Measurements from ENCODE around the gene ZSCAN9. TPM values are rescaled to one million over a fixed set of nuclear protein-coding genes. Genes with fewer than 3 reads are reported as not detected.

Gene ZSCAN9
- total RNA-seq, 1 donor from 2014 or later, result 17.3 TPM

- DNase-seq (ENCODE audit: low spot score) (peak; percentile 87), ATAC-seq (peak; percentile 99)
- intact Hi-C loops (cut with DNase I), result no loop called here
These were observed 34.1 kb downstream of the ZSCAN9 start, which contains the start of gene NKAPL for GRCh38 chr6:28258877-28259777. Gene NKAPL, plus strand, starts transcription at chr6:28259297. Its CDS starts 75 bp downstream, at chr6:28259372.

GRCh38 chr6:28263922-28264321 is 38.8 kb downstream of the ZSCAN9 start:
- intact Hi-C loops (cut with DNase I), result no loop called here
- no peak for DNase-seq (ENCODE audit: low spot score)
- ATAC-seq, result no peak

GRCh38 chr6:28264834-28265401 is 39.8 kb downstream of the ZSCAN9 start:
- DNase-seq (ENCODE audit: low spot score) (no peak), ATAC-seq (no peak)
- intact Hi-C loops (cut with DNase I), result no loop called here

GRCh38 chr6:28266563-28266961 is 41.5 kb downstream of the ZSCAN9 start:
- intact Hi-C loops (cut with DNase I), result no loop called here
- ATAC-seq, result no peak
- no peak for DNase-seq (ENCODE audit: low spot score)

GRCh38 chr6:28266962-28267694 is 42.1 kb downstream of the ZSCAN9 start, which contains the start of gene ZSCAN26:
Gene ZSCAN26, plus strand, starts transcription at chr6:28267143. Its CDS starts 4,777 bp downstream, at chr6:28271920.
- DNase-seq (ENCODE audit: low spot score) (peak; percentile 88), ATAC-seq (peak; percentile 99)
- intact Hi-C loops (cut with DNase I), result no loop called here

GRCh38 chr6:28267695-28268059 is 42.6 kb downstream of the ZSCAN9 start:
- DNase-seq (ENCODE audit: low spot score), result no peak
- ATAC-seq, result no peak
- intact Hi-C loops (cut with DNase I), result no loop called here

GRCh38 chr6:28269492-28269891 is 44.4 kb downstream of the ZSCAN9 start:
- intact Hi-C loops (cut with DNase I), result no loop called here
- ATAC-seq, result no peak
- DNase-seq (ENCODE audit: low spot score), result no peak

- intact Hi-C loops (cut with DNase I), result no loop called here
- ATAC-seq (no peak), DNase-seq (ENCODE audit: low spot score) (no peak)
These were observed 49.8 kb downstream of the ZSCAN9 start for GRCh38 chr6:28274888-28275287.

- DNase-seq (ENCODE audit: low spot score) (no peak), ATAC-seq (no peak)
- intact Hi-C loops (cut with DNase I), result no loop called here
These were observed 52.7 kb downstream of the ZSCAN9 start for GRCh38 chr6:28277746-28278145.

GRCh38 chr6:28280595-28281287 is 55.7 kb downstream of the ZSCAN9 start:
- ATAC-seq (no peak), DNase-seq (ENCODE audit: low spot score) (no peak)
- intact Hi-C loops (cut with DNase I), result no loop called here

GRCh38 chr6:28281288-28282064 is 56.4 kb downstream of the ZSCAN9 start, which contains the start of gene PGBD1:
Gene PGBD1, plus strand, starts transcription at chr6:28281572. Its CDS starts 2,242 bp downstream, at chr6:28283814.
- intact Hi-C loops (cut with DNase I), result no loop called here
- DNase-seq (ENCODE audit: low spot score) (peak; percentile 73), ATAC-seq (peak; percentile 88)

GRCh38 chr6:28282926-28283325 is 57.9 kb downstream of the ZSCAN9 start:
- ATAC-seq, result no peak
- DNase-seq (ENCODE audit: low spot score), result no peak
- intact Hi-C loops (cut with DNase I), result no loop called here

Other genes with a start within 250 kb of the ZSCAN9 start
- gene ZNF165, start 144.7 kb upstream of the ZSCAN9 start, total RNA-seq, result 1.2 TPM
- 4.1 TPM for gene ZSCAN16, start 100.7 kb upstream of the ZSCAN9 start, total RNA-seq
- 31.9 TPM for gene ZKSCAN8, start 83.4 kb upstream of the ZSCAN9 start, total RNA-seq
- 5.4 TPM for gene ZKSCAN4, start 27.0 kb downstream of the ZSCAN9 start, total RNA-seq
- gene NKAPL, start 34.0 kb downstream of the ZSCAN9 start, total RNA-seq, result 2.9 TPM
- 19.3 TPM for gene ZSCAN26, start 41.9 kb downstream of the ZSCAN9 start, total RNA-seq
- 4.9 TPM for gene PGBD1, start 56.3 kb downstream of the ZSCAN9 start, total RNA-seq
- 17.4 TPM for gene ZSCAN31, start 110.9 kb downstream of the ZSCAN9 start, total RNA-seq
- gene ZKSCAN3, start 124.7 kb downstream of the ZSCAN9 start, total RNA-seq, result 7.8 TPM
- gene ZSCAN12, start 174.5 kb downstream of the ZSCAN9 start, total RNA-seq, result 7.3 TPM
- gene ZSCAN23, start 218.2 kb downstream of the ZSCAN9 start, total RNA-seq, result 6.5 TPM